ENCODE measurements around the gene WAS. TPM values are rescaled to one million over a fixed set of nuclear protein-coding genes. Genes with fewer than 3 reads are reported as not detected.

WAS gene
- polyA plus RNA-seq (1.0 and 1.1 TPM in 2 replicates), polyA minus RNA-seq (not detected in 2 replicates)

- H3K27ac ChIP-seq (ENCODE audit: low read length), result no peak within 1 kb of the TSS
- no peak within 1 kb of the TSS for H3K9ac ChIP-seq (ENCODE audit: low read length)
- no peaks in the 10 kb centered on the region for H3F3A ChIP-seq (ENCODE audit: insufficient read depth, low read length, poor library complexity, severe bottlenecking)
- H3K9me3 ChIP-seq (ENCODE audit: low read length), result no peaks in the 10 kb centered on the region
- no peak within 1 kb of the TSS for H3K4me2 ChIP-seq (ENCODE audit: low read length)
- H2AFZ ChIP-seq (ENCODE audit: low read depth, low read length), result no peak within 1 kb of the TSS
- no peaks in the 10 kb centered on the region for H3K9me2 ChIP-seq (ENCODE audit: insufficient read depth, low read length)
- no peaks in the 10 kb centered on the region for H4K20me1 ChIP-seq (ENCODE audit: insufficient read depth)
- H3K4me3 ChIP-seq (ENCODE audit: low read length), result no peak within 1 kb of the TSS
- no peaks in the 10 kb centered on the region for H3K36me3 ChIP-seq (ENCODE audit: insufficient read depth, low read length)
- H3K79me2 ChIP-seq (replicated peaks; ENCODE audit: insufficient read depth, low read length), result no peaks in the 10 kb centered on the region
- TF ChIP-seq SMC3 (conservative IDR thresholded peaks at IDR 0.05; ENCODE audit: poor library complexity) (no peak), RAD21 (conservative IDR thresholded peaks at IDR 0.05) (no peak), CTCF (IDR thresholded peaks at IDR 0.05; ENCODE audit: poor library complexity, severe bottlenecking) (no peak), POLR2AphosphoS5 (IDR thresholded peaks at IDR 0.05) (no peak), EP300 (conservative IDR thresholded peaks at IDR 0.05; ENCODE audit: poor library complexity, severe bottlenecking) (no peak)
- H3K27me3 ChIP-seq (ENCODE audit: insufficient read depth, low read depth, low read length), result no peaks in the 10 kb centered on the region
Observed at GRCh38 chrX:48683411-48683982, at the start of gene WAS. Gene WAS, plus strand, starts transcription at chrX:48683799. Its CDS starts 55 bp downstream, at chrX:48683854.

- TF ChIP-seq MXI1 (conservative IDR thresholded peaks at IDR 0.05; ENCODE audit: poor library complexity, severe bottlenecking), result no peak
- TF ChIP-seq RAD21 (conservative IDR thresholded peaks at IDR 0.05), result no peak
- no peak for TF ChIP-seq TAF1 (IDR thresholded peaks at IDR 0.05; ENCODE audit: low read depth)
- no peak for TF ChIP-seq CTCF (IDR thresholded peaks at IDR 0.05; ENCODE audit: poor library complexity, severe bottlenecking)
- TF ChIP-seq EZH2 (IDR thresholded peaks at IDR 0.05; ENCODE audit: borderline replicate concordance, insufficient read depth, low read length, poor library complexity, severe bottlenecking), result no peak
- TF ChIP-seq EP300 (conservative IDR thresholded peaks at IDR 0.05; ENCODE audit: poor library complexity, severe bottlenecking), result no peak
- no peak for TF ChIP-seq POLR2AphosphoS5 (IDR thresholded peaks at IDR 0.05)
- no peak for TF ChIP-seq REST (IDR thresholded peaks at IDR 0.05; ENCODE audit: borderline replicate concordance)
- no peak for TF ChIP-seq SMC3 (conservative IDR thresholded peaks at IDR 0.05; ENCODE audit: poor library complexity)
- no peaks in the 10 kb centered on the region for H3K9me2 ChIP-seq (ENCODE audit: insufficient read depth, low read length)
- H3K4me2 ChIP-seq (ENCODE audit: low read length), result no peak overlapping the region
- H3K27ac ChIP-seq (ENCODE audit: low read length), result no peak overlapping the region
- H3F3A ChIP-seq (ENCODE audit: insufficient read depth, low read length, poor library complexity, severe bottlenecking), result no peaks in the 10 kb centered on the region
- H3K79me2 ChIP-seq (replicated peaks; ENCODE audit: insufficient read depth, low read length), result no peaks in the 10 kb centered on the region
- H3K4me3 ChIP-seq (ENCODE audit: low read length), result no peak overlapping the region
- H3K36me3 ChIP-seq (ENCODE audit: insufficient read depth, low read length), result no peaks in the 10 kb centered on the region
- H3K9me3 ChIP-seq (ENCODE audit: low read length), result no peaks in the 10 kb centered on the region
- H3K27me3 ChIP-seq (ENCODE audit: insufficient read depth, low read depth, low read length), result no peaks in the 10 kb centered on the region
- no peaks in the 10 kb centered on the region for H4K20me1 ChIP-seq (ENCODE audit: insufficient read depth)
- H3K9ac ChIP-seq (ENCODE audit: low read length), result no peak overlapping the region
- H2AFZ ChIP-seq (ENCODE audit: low read depth, low read length), result no peak overlapping the region
Observed at GRCh38 chrX:48636301-48636700, 47.3 kb upstream of the WAS start.

All from neural cell (in vitro differentiated cells).